Measurements from ENCODE around the gene ZNF362.

The ZNF362 gene

GRCh38 chr1:33316601-33317000 lies 60.3 kb downstream of the ZNF362 start:
- TF ChIP-seq SPI1 (IDR thresholded peaks at IDR 0.05; ENCODE audit: borderline replicate concordance, low read depth) (no peak), CTCF (IDR thresholded peaks at IDR 0.05; ENCODE audit: insufficient read depth, low read length) (no peak), POLR2AphosphoS5 (IDR thresholded peaks at IDR 0.05; ENCODE audit: low read depth) (no peak), GABPA (IDR thresholded peaks at IDR 0.05; ENCODE audit: low read depth) (no peak), REST (IDR thresholded peaks at IDR 0.05; ENCODE audit: insufficient replicate concordance, low read depth) (no peak)
- H3K27me3 ChIP-seq (ENCODE audit: insufficient read depth, poor library complexity, severe bottlenecking) = peaks cover 10% of the 10 kb centered on the region
- no peak overlapping the region for H3K27ac ChIP-seq (replicated peaks)
- H3K4me3 ChIP-seq (replicated peaks; ENCODE audit: insufficient read depth, low read length) = no peak overlapping the region
- DNase-seq (ENCODE audit: low read depth in 1 of 2, low spot score in 1 of 2) = no peak

- no peak for DNase-seq (ENCODE audit: low read depth in 1 of 2, low spot score in 1 of 2)
- Histone ChIP-seq H3K27ac (replicated peaks) (no peak overlapping the region), H3K4me3 (replicated peaks; ENCODE audit: insufficient read depth, low read length) (no peak overlapping the region), H3K27me3 (ENCODE audit: insufficient read depth, poor library complexity, severe bottlenecking) (peaks cover 10% of the 10 kb centered on the region)
- TF ChIP-seq SPI1 (IDR thresholded peaks at IDR 0.05; ENCODE audit: borderline replicate concordance, low read depth) (no peak), REST (IDR thresholded peaks at IDR 0.05; ENCODE audit: insufficient replicate concordance, low read depth) (no peak), POLR2AphosphoS5 (IDR thresholded peaks at IDR 0.05; ENCODE audit: low read depth) (no peak), GABPA (IDR thresholded peaks at IDR 0.05; ENCODE audit: low read depth) (no peak), CTCF (IDR thresholded peaks at IDR 0.05; ENCODE audit: insufficient read depth, low read length) (no peak)
Measured at GRCh38 chr1:33317354-33317753, 61.1 kb downstream of the ZNF362 start.

- TF ChIP-seq SPI1 (IDR thresholded peaks at IDR 0.05; ENCODE audit: borderline replicate concordance, low read depth) (no peak), CTCF (IDR thresholded peaks at IDR 0.05; ENCODE audit: insufficient read depth, low read length) (no peak), POLR2AphosphoS5 (IDR thresholded peaks at IDR 0.05; ENCODE audit: low read depth) (no peak), GABPA (IDR thresholded peaks at IDR 0.05; ENCODE audit: low read depth) (no peak), REST (IDR thresholded peaks at IDR 0.05; ENCODE audit: insufficient replicate concordance, low read depth) (no peak)
- H3K4me3 ChIP-seq (replicated peaks; ENCODE audit: insufficient read depth, low read length) = no peak overlapping the region
- peaks cover 10% of the 10 kb centered on the region for H3K27me3 ChIP-seq (ENCODE audit: insufficient read depth, poor library complexity, severe bottlenecking)
- no peak overlapping the region for H3K27ac ChIP-seq (replicated peaks)
- no peak for DNase-seq (ENCODE audit: low read depth in 1 of 2, low spot score in 1 of 2)
Measured at GRCh38 chr1:33317946-33318345, 61.7 kb downstream of the ZNF362 start.

All from HL-60 (cell line).